ENCODE data around the gene GLCCI1.
"Not testable (repeated sequence)": the region's sequence is repeated elsewhere in the genome, so short reads cannot be mapped to it uniquely, and the experiment has no call there.

The GLCCI1 gene

DNA sequence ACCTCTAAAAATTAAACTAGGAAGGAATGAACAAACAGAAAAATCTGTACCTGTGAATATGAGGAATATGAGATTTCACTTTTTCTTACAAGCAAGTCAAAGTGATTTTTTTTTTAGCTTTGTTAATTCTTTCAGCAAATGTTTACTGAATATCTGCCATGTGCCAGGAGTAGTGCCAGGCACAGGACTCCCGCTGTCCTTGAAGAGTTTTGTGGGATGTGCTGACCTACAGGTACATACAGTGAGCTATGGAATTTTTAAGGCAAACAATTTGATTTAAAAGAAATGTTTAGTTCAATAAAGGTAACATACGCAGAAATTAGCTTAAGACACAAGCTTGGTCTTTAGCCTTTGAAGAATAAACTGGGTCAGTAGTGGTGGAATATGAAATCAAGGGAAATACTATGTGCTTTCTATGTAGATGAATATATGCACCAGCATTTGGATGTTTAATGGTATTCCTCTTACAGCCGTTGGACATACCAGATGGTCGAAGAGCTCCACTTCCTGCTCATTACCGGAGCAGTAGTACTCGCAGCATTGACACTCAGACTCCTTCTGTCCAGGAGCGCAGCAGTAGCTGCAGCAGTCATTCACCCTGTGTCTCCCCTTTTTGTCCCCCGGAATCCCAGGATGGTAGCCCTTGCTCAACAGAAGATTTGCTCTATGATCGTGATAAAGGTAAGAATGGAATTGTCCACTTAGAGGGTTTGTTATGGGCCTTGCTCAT, 102.0 kb downstream of the GLCCI1 start:
- H3K27me3 Mint-ChIP-seq, result no peaks in the 10 kb centered on the region
- no peaks in the 10 kb centered on the region for H3K9me3 Mint-ChIP-seq
- peak overlapping the region in 1 of 2 donors; percentile 59 for H3K27ac Mint-ChIP-seq
- H3K4me3 Mint-ChIP-seq, result no peak overlapping the region
- ATAC-seq (replicated peaks) (no peak), DNase-seq (no peak)
- peaks cover 11% of the 10 kb centered on the region for H3K36me3 Mint-ChIP-seq (ENCODE audit: insufficient read depth)
- peaks cover 33 to 68% of the 10 kb centered on the region in 2 donors for H3K4me1 Mint-ChIP-seq (ENCODE audit: low read depth in 2 of 2)

- Mint-ChIP-seq H3K36me3 (ENCODE audit: insufficient read depth) (no peaks in the 10 kb centered on the region), H3K27me3 (no peaks in the 10 kb centered on the region), H3K27ac (no peak overlapping the region), H3K9me3 (no peaks in the 10 kb centered on the region), H3K4me3 (no peak overlapping the region), H3K4me1 (ENCODE audit: low read depth in 2 of 2) (peaks cover 4 to 15% of the 10 kb centered on the region in 2 donors)
- ATAC-seq (replicated peaks) (no peak), DNase-seq (no peak)
Measured at GRCh38 chr7:8078418-8078817, 109.8 kb downstream of the GLCCI1 start.

- H3K36me3 Mint-ChIP-seq (ENCODE audit: insufficient read depth), result peaks cover 16% of the 10 kb centered on the region
- no peaks in the 10 kb centered on the region for H3K27me3 Mint-ChIP-seq
- H3K27ac Mint-ChIP-seq, result no peak overlapping the region
- DNase-seq (no peak), ATAC-seq (replicated peaks) (no peak)
- H3K4me3 Mint-ChIP-seq, result no peak overlapping the region
- peaks cover 2 to 8% of the 10 kb centered on the region in 2 donors for H3K4me1 Mint-ChIP-seq (ENCODE audit: low read depth in 2 of 2)
- H3K9me3 Mint-ChIP-seq, result no peaks in the 10 kb centered on the region
Measured at GRCh38 chr7:8082762-8083161, 114.2 kb downstream of the GLCCI1 start.

GRCh38 chr7:8084836-8085235, 116.2 kb downstream of the GLCCI1 start:
- Mint-ChIP-seq H3K9me3 (no peaks in the 10 kb centered on the region), H3K27ac (peak overlapping the region in 1 of 2 donors; percentile 42), H3K4me1 (ENCODE audit: low read depth in 2 of 2) (peaks cover 2 to 8% of the 10 kb centered on the region in 2 donors), H3K36me3 (ENCODE audit: insufficient read depth) (peaks cover 20% of the 10 kb centered on the region), H3K4me3 (no peak overlapping the region), H3K27me3 (no peaks in the 10 kb centered on the region)
- DNase-seq (no peak), ATAC-seq (replicated peaks) (no peak)

DNA sequence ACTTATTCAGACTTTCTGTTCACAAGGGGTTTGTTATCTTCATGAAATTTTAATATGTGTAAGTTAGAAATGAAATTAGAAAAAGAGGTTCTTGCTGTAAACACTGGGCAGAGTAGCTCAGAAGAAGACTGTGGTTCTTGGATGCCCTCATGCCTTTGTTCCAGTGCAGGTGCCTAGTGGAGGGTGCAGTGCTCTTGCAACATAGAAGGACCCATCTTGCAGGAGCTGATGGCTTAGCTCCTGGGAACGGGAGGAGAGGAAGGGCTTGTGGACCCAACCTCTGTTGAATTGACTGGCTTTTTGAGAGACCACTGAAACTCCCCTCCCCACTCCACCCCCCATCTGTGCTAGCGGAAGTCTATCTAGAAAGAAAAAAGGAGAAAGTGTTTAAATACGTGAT, 116.8 kb downstream of the GLCCI1 start:
- ATAC-seq (replicated peaks), result no peak
- no peaks in the 10 kb centered on the region for H3K9me3 Mint-ChIP-seq
- H3K36me3 Mint-ChIP-seq (ENCODE audit: insufficient read depth), result peaks cover 20% of the 10 kb centered on the region
- no peaks in the 10 kb centered on the region for H3K27me3 Mint-ChIP-seq
- peaks cover 2 to 8% of the 10 kb centered on the region in 2 donors for H3K4me1 Mint-ChIP-seq (ENCODE audit: low read depth in 2 of 2)
- peak overlapping the region in 1 of 2 donors; percentile 42 for H3K27ac Mint-ChIP-seq
- H3K4me3 Mint-ChIP-seq, result no peak overlapping the region
- no peak for DNase-seq

- Mint-ChIP-seq H3K27me3 (no peaks in the 10 kb centered on the region), H3K4me1 (ENCODE audit: low read depth in 2 of 2) (peaks cover 2 to 8% of the 10 kb centered on the region in 2 donors), H3K27ac (no peak overlapping the region), H3K9me3 (no peaks in the 10 kb centered on the region), H3K4me3 (no peak overlapping the region), H3K36me3 (ENCODE audit: insufficient read depth) (peaks cover 25% of the 10 kb centered on the region)
- DNase-seq (no peak), ATAC-seq (replicated peaks) (no peak)
Measured at GRCh38 chr7:8086239-8086638, 117.6 kb downstream of the GLCCI1 start.

DNA sequence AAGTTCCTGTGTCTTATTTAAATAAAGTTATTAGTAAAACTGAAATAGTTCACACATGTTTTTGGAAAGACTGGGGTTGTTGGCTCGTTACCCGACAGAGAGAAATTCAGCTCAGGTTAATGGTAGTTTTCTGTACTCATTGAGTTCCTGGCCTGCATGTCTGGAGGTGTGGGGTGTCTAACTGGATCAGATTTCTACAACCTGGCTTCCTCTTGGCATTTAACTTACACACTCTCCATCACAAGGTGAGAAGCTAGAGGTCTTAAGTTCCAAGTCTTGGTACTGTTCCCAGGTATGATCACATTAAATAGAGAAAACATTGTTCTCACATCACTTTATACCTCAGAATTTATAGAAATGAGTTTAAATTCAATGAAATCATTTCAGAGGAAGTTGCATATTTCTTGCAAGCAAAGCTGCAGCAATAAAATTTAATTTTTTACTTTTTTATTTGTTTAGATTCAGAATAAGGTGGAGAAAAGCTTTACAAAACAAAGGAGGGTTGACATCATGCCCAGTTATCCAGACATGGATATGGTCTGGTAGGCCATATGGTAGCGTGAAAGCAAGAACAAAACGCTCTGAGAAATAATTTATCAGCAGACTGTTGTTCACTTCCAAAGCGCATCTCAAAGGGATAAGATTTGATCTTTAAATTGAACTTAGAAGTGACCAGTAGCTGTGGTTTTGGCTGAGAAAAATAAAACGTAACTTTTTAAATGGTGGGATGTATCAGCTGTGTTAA, 120.6 kb downstream of the GLCCI1 start:
- Mint-ChIP-seq H3K27me3 (no peaks in the 10 kb centered on the region), H3K9me3 (no peaks in the 10 kb centered on the region), H3K27ac (no peak overlapping the region), H3K4me3 (no peak overlapping the region), H3K4me1 (ENCODE audit: low read depth in 2 of 2) (peaks cover 3 to 7% of the 10 kb centered on the region in 2 donors), H3K36me3 (ENCODE audit: insufficient read depth) (peaks cover 19% of the 10 kb centered on the region)
- ATAC-seq (replicated peaks) (no peak), DNase-seq (no peak)

DNA sequence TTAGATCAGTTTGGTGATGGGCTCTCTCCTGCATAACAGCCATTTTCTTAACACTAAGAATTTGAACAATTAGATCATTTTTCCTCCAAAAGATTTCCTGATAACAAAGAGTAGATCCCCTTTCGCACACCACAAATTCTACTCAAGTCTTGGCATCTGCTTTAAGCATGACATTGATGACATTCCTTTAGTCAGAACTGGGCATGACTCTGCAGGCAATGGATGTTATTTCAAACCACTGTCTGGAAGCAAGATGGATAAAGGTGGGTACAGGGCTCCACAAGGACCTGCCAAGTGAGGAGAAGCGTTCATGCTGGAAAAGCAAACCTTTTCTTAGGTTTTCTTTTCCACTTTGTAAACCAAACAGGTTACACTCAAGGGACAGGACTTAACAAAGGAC, 123.5 kb downstream of the GLCCI1 start:
- no peak for DNase-seq
- peaks cover 0 to under 1% of the 10 kb centered on the region in 2 donors for H3K9me3 Mint-ChIP-seq
- H3K4me1 Mint-ChIP-seq (ENCODE audit: low read depth in 2 of 2), result peaks cover 1 to 4% of the 10 kb centered on the region in 2 donors
- no peaks in the 10 kb centered on the region for H3K27me3 Mint-ChIP-seq
- no peak overlapping the region for H3K27ac Mint-ChIP-seq
- no peak overlapping the region for H3K4me3 Mint-ChIP-seq
- H3K36me3 Mint-ChIP-seq (ENCODE audit: insufficient read depth), result peaks cover 8% of the 10 kb centered on the region
- ATAC-seq (replicated peaks), result no peak

DNA sequence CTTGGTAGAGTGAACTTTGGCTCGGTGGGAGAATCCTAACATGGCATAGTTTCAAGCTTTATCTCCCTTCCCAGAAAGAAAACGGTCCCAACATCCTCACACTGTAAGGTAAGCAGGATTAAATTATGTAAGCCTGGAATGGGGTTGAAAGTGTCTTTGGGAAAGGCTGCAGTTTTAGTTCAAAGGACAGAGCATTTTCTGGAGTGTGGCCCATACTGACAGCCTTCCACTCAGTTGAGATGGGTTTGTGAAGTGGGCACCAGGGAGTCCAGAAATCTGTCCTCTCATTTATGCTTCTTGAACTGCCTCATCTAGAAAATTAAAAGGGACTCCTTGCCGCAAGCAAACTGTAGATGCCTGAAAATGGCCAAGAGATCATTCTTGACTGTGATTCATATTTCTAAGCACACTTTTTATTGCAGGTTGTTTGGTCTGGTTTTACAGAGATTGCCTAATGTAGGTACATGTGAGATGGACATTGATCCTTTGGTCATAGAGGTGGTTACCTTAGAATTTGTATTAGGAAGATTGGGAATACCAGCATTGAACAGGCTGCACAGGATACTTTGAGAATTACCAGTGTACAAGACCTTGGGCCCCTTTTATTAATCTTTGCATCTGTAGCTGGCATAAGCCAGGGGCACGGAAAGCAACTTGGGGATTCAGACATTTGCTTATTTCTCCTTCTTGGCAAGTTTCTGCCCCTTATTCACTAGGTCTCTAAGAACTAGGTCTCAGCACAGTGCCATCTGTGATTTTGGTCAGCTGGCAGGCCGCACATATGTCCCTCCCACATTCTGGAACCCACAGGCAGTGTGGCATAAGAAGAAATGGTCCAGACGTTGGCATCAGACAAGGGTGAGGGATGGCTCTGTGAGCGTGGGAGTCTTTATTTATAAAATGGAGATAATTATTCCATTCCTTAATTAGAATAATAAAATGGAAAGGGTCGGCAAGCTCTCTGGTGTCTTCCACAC, 125.9 kb downstream of the GLCCI1 start:
- ATAC-seq (replicated peaks) (no peak), DNase-seq (no peak)
- Mint-ChIP-seq H3K4me1 (ENCODE audit: low read depth in 2 of 2) (peaks cover 1 to 4% of the 10 kb centered on the region in 2 donors), H3K4me3 (no peak overlapping the region), H3K36me3 (ENCODE audit: insufficient read depth) (peaks cover 4% of the 10 kb centered on the region), H3K9me3 (peaks cover 2 to 14% of the 10 kb centered on the region in 2 donors), H3K27me3 (no peaks in the 10 kb centered on the region), H3K27ac (no peak overlapping the region)

GRCh38 chr7:8101292-8101691, 132.7 kb downstream of the GLCCI1 start:
- H3K27me3 Mint-ChIP-seq; ATAC-seq (replicated peaks); H3K27ac Mint-ChIP-seq; DNase-seq; H3K4me3 Mint-ChIP-seq; H3K36me3 Mint-ChIP-seq (ENCODE audit: insufficient read depth): not testable (repeated sequence)
- Mint-ChIP-seq H3K9me3 (peaks cover 11 to 14% of the 10 kb centered on the region in 2 donors), H3K4me1 (ENCODE audit: low read depth in 2 of 2) (peaks cover 20 to 24% of the 10 kb centered on the region in 2 donors)

DNA sequence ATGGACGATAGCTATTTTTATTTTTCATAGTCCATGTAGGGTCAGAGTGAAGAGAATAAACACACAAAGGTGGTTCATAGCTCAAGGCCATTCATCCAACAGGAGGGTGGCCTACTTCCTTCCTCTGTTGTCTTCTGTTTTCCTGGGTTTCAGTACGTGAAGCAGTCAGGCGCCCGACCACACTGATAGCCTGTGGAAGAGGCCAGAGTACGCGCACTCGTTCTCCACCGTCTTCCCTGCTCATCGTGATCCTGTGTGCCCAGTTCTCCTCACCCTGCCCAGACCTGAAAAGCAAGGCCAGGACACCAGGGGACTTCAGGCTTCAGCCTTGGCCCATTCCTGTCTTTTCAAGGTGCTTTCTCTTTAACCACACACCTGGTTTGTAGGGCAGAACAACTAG, 134.7 kb downstream of the GLCCI1 start:
- ATAC-seq (replicated peaks) (no peak), DNase-seq (no peak)
- Mint-ChIP-seq H3K36me3 (ENCODE audit: insufficient read depth) (no peaks in the 10 kb centered on the region), H3K27ac (peak overlapping the region in 1 of 2 donors; percentile 63), H3K4me1 (ENCODE audit: low read depth in 2 of 2) (peaks cover 24 to 25% of the 10 kb centered on the region in 2 donors), H3K4me3 (no peak overlapping the region), H3K27me3 (no peaks in the 10 kb centered on the region), H3K9me3 (peaks cover 9 to 10% of the 10 kb centered on the region in 2 donors)

- no peaks in the 10 kb centered on the region for H3K27me3 Mint-ChIP-seq
- peak overlapping the region; percentile 84 to 89 for H3K27ac Mint-ChIP-seq
- H3K36me3 Mint-ChIP-seq (ENCODE audit: insufficient read depth), result no peaks in the 10 kb centered on the region
- peaks cover 0 to 6% of the 10 kb centered on the region in 2 donors for H3K9me3 Mint-ChIP-seq
- DNase-seq (no peak), ATAC-seq (replicated peaks) (peak; percentile 64)
- peaks cover 24 to 25% of the 10 kb centered on the region in 2 donors for H3K4me1 Mint-ChIP-seq (ENCODE audit: low read depth in 2 of 2)
- H3K4me3 Mint-ChIP-seq, result no peak overlapping the region
Measured at GRCh38 chr7:8105449-8106095, 137.0 kb downstream of the GLCCI1 start.
